Nephron (organoid): Measurements from ENCODE around the gene TEX54.

Experiments
- H3K27ac Mint-ChIP-seq, 3 experiments: 2 replicates each; pipeline ENCODE4 v1.8.0; 2020; ENCODE audit warnings: mixed read lengths in 3 of 3, mild to moderate bottlenecking in 2 of 3, moderate library complexity in 1 of 3
- H3K27me3 Mint-ChIP-seq: 2 replicates; pipeline ENCODE4 v1.8.0; 2021; ENCODE audit warnings: low read depth, mild to moderate bottlenecking, moderate library complexity, mixed read lengths
- H3K36me3 Mint-ChIP-seq: 2 replicates; pipeline ENCODE4 v1.8.0; 2020; ENCODE audit warnings: low read depth, mixed read lengths
- H3K4me1 Mint-ChIP-seq: 2 replicates; pipeline ENCODE4 v1.8.0; 2020; ENCODE audit warnings: mixed read lengths
- H3K4me3 Mint-ChIP-seq, 3 experiments: 2 replicates each; pipeline ENCODE4 v1.8.0; 2020; ENCODE audit warnings: mild to moderate bottlenecking in 3 of 3, mixed read lengths in 3 of 3, moderate library complexity in 2 of 3
- H3K9me3 Mint-ChIP-seq: 2 replicates; pipeline ENCODE4 v1.8.0; 2020; ENCODE audit warnings: mixed read lengths
- CTCF ChIP-seq, 3 experiments: fragments of 200-600 bp; sonication (generic); IDR thresholded peaks; one replicate each; pipeline ENCODE4 v1.5.0; 2021; ENCODE audit warnings: antibody characterized with exemption in 3 of 3; ENCODE audit not compliant: unreplicated experiment in 3 of 3

TEX54 gene

GRCh38 chr11:62879235-62879978, 46.8 kb upstream of the TEX54 start:
- H3K36me3 Mint-ChIP-seq = peaks cover 40% of the 10 kb centered on the region

GRCh38 chr11:62876712-62877111, 44.1 kb upstream of the TEX54 start:
- H3K27me3 Mint-ChIP-seq = no peaks in the 10 kb centered on the region

More at GRCh38 chr11:62879235-62879978, 46.8 kb upstream of the TEX54 start:
- peaks cover 44% of the 10 kb centered on the region for H3K4me1 Mint-ChIP-seq
- H3K27ac Mint-ChIP-seq = peak overlapping the region; percentile 99 to 100 (median 99)
- H3K4me3 Mint-ChIP-seq = peak overlapping the region; percentile 99 to 100 (median 100)
- H3K9me3 Mint-ChIP-seq = no peaks in the 10 kb centered on the region
- H3K27me3 Mint-ChIP-seq = no peaks in the 10 kb centered on the region
- no peak for TF ChIP-seq CTCF (IDR thresholded peaks at IDR 0.05; ENCODE audit: unreplicated experiment in 3 of 3)

DNA sequence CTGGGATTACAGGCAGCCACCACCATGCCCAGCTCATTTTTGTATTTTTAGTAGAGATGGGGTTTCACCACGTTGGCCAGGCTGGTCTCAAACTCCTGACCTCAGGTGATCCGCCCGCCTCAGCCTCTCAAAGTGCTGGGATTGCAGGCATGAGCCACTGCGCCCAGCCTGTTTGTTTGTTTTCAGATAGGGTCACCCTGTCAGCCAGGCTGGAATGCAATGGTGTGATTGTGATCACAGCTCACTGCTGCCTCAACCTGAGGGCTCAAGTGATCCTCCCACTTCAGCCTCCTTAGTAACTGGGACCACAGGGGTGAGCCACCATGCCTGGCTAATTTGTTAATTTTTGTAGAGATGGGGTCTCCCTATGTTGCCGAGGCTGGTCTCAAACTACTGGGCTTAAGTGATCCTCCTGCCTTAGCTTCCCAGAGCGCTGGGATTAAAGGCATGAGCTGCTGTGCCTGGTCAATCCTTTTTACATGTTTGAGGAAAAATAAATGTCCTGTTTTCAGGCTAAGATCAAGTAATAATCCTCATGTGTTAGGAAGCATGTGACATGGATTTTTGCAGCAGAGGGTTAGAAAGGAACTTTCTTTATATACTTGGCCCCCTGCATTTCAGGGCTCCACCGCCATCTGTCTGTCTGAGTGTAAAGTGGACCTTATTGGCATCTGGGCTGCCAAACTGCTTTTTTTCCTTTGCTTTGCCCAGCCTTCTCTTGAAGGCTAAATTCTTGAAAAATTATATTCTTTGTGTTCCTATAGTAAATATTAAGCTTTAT, 43.2 kb upstream of the TEX54 start:
- peaks cover 14% of the 10 kb centered on the region for H3K36me3 Mint-ChIP-seq
- H3K27ac Mint-ChIP-seq = no peak overlapping the region

More at GRCh38 chr11:62876712-62877111, 44.1 kb upstream of the TEX54 start:
- H3K36me3 Mint-ChIP-seq = peaks cover 13% of the 10 kb centered on the region
- H3K27ac Mint-ChIP-seq = no peak overlapping the region
- H3K4me3 Mint-ChIP-seq = no peak overlapping the region
- no peaks in the 10 kb centered on the region for H3K9me3 Mint-ChIP-seq
- peaks cover 17% of the 10 kb centered on the region for H3K4me1 Mint-ChIP-seq
- no peak for TF ChIP-seq CTCF (IDR thresholded peaks at IDR 0.05; ENCODE audit: unreplicated experiment in 3 of 3)

DNA sequence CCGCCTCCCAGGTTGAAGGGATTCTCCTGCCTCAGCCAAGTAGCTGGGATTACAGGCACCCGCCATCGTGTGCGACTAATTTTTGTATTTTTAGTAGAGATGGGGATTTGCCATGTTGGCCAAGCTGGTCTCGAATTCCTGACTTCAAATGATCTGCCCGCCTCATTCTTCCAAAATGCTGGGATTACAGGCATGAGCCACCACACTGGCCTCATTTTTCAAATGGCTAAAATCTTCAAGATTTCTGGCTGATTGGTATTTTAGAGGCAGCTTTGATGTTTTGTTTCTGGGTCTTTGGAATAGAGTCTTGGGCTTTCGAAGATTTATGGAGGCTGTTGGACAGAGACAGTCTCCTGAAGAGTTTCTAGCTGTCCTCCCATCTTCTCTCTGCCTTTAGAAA, 42.2 kb upstream of the TEX54 start:
- no peak for TF ChIP-seq CTCF (IDR thresholded peaks at IDR 0.05; ENCODE audit: unreplicated experiment in 3 of 3)
- Mint-ChIP-seq H3K9me3 (no peaks in the 10 kb centered on the region), H3K27me3 (no peaks in the 10 kb centered on the region), H3K4me3 (no peak overlapping the region), H3K27ac (no peak overlapping the region), H3K36me3 (peaks cover 14% of the 10 kb centered on the region), H3K4me1 (peaks cover 7% of the 10 kb centered on the region)

More for the DNA sequence above, 43.2 kb upstream of the TEX54 start:
- Mint-ChIP-seq H3K4me3 (no peak overlapping the region), H3K4me1 (peaks cover 17% of the 10 kb centered on the region), H3K9me3 (no peaks in the 10 kb centered on the region), H3K27me3 (no peaks in the 10 kb centered on the region)
- no peak for TF ChIP-seq CTCF (IDR thresholded peaks at IDR 0.05; ENCODE audit: unreplicated experiment in 3 of 3)

GRCh38 chr11:62865635-62866034, 33.0 kb upstream of the TEX54 start:
- Mint-ChIP-seq H3K27ac (peak overlapping the region in 1 of 3 experiments; percentile 29), H3K9me3 (no peaks in the 10 kb centered on the region), H3K4me3 (no peak overlapping the region), H3K36me3 (no peaks in the 10 kb centered on the region), H3K27me3 (no peaks in the 10 kb centered on the region), H3K4me1 (peaks cover 20% of the 10 kb centered on the region)
- TF ChIP-seq CTCF (IDR thresholded peaks at IDR 0.05; ENCODE audit: unreplicated experiment in 3 of 3) = no peak
